ENCODE measurements around the gene UPK3A. TPM values are rescaled to one million over a fixed set of nuclear protein-coding genes. Genes with fewer than 3 reads are reported as not detected.

Gene UPK3A
- total RNA-seq, 2 donors from 2014 or later: not detected

DNA sequence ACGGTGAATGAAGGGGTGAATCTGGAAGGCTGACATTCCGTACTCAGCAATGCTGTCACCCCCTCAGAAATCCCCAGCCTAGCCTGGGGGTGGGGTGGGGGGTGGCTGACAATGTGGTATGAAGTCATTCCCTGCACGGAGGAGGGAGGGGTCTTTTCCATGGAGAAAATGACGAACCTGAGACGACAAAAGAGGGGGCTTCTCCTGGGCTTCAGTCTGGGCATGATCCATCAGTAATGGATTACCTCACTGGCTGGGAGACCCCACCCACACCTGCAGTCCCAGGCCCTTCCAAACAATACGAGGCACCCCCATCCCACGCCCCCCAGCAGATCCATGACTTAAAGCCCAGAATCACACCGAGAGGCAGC is 45.1 kb upstream of the UPK3A start:
- Histone ChIP-seq H3K4me1 (ENCODE audit: control insufficient read depth, insufficient read depth, low read length) (peaks cover 3% of the 10 kb centered on the region), H3K4me3 (ENCODE audit: low read length) (peak overlapping the region; percentile 79), H3K9me3 (ENCODE audit: control insufficient read depth, low read length) (no peaks in the 10 kb centered on the region), H3K27me3 (ENCODE audit: control insufficient read depth, insufficient read depth, low read length, poor library complexity, severe bottlenecking) (peaks cover 13% of the 10 kb centered on the region), H3K27ac (ENCODE audit: low read depth, low read length) (no peak overlapping the region), H3K36me3 (ENCODE audit: control insufficient read depth, insufficient read depth, low read length) (peaks cover 5% of the 10 kb centered on the region), H3K9ac (ENCODE audit: extremely low read depth, low read length, poor library complexity, severe bottlenecking) (no peak overlapping the region)
- Mint-ChIP-seq H3K9me3 (no peaks in the 10 kb centered on the region), H3K27me3 (ENCODE audit: insufficient read depth) (peaks cover 28% of the 10 kb centered on the region), H3K4me1 (peaks cover 11% of the 10 kb centered on the region), H3K36me3 (ENCODE audit: low read depth) (no peaks in the 10 kb centered on the region), H3K4me3 (peak overlapping the region; percentile 76), H3K27ac (no peak overlapping the region)
- 0 to 40% methylated on average over 1 to 8 of the region's 8 CpGs for WGBS, 2 experiments (ENCODE audit: insufficient coverage in 1 of 2, insufficient read length in 1 of 2)
- no peak for TF ChIP-seq CTCF (conservative IDR thresholded peaks at IDR 0.05)
- DNase-seq: no peak

- no peak overlapping the region for H3K27ac Mint-ChIP-seq
- H3K4me1 Mint-ChIP-seq: peaks cover 11% of the 10 kb centered on the region
- Histone ChIP-seq H3K36me3 (ENCODE audit: control insufficient read depth, insufficient read depth, low read length) (peaks cover 5% of the 10 kb centered on the region), H3K27ac (ENCODE audit: low read depth, low read length) (no peak overlapping the region), H3K9me3 (ENCODE audit: control insufficient read depth, low read length) (no peaks in the 10 kb centered on the region), H3K27me3 (ENCODE audit: control insufficient read depth, insufficient read depth, low read length, poor library complexity, severe bottlenecking) (peaks cover 13% of the 10 kb centered on the region), H3K4me1 (ENCODE audit: control insufficient read depth, insufficient read depth, low read length) (peaks cover 3% of the 10 kb centered on the region), H3K4me3 (ENCODE audit: low read length) (peak overlapping the region; percentile 79), H3K9ac (ENCODE audit: extremely low read depth, low read length, poor library complexity, severe bottlenecking) (no peak overlapping the region)
- H3K36me3 Mint-ChIP-seq (ENCODE audit: low read depth): no peaks in the 10 kb centered on the region
- H3K4me3 Mint-ChIP-seq: peak overlapping the region; percentile 76
- 2% methylated on average over 20 to 63 of the region's 73 CpGs for WGBS, 2 experiments (ENCODE audit: insufficient coverage in 1 of 2, insufficient read length in 1 of 2)
- DNase-seq: peak; percentile 71
- TF ChIP-seq CTCF (conservative IDR thresholded peaks at IDR 0.05): no peak
- peaks cover 28% of the 10 kb centered on the region for H3K27me3 Mint-ChIP-seq (ENCODE audit: insufficient read depth)
- no peaks in the 10 kb centered on the region for H3K9me3 Mint-ChIP-seq
Observed at GRCh38 chr22:45240104-45240809, 44.5 kb upstream of the UPK3A start.

DNA sequence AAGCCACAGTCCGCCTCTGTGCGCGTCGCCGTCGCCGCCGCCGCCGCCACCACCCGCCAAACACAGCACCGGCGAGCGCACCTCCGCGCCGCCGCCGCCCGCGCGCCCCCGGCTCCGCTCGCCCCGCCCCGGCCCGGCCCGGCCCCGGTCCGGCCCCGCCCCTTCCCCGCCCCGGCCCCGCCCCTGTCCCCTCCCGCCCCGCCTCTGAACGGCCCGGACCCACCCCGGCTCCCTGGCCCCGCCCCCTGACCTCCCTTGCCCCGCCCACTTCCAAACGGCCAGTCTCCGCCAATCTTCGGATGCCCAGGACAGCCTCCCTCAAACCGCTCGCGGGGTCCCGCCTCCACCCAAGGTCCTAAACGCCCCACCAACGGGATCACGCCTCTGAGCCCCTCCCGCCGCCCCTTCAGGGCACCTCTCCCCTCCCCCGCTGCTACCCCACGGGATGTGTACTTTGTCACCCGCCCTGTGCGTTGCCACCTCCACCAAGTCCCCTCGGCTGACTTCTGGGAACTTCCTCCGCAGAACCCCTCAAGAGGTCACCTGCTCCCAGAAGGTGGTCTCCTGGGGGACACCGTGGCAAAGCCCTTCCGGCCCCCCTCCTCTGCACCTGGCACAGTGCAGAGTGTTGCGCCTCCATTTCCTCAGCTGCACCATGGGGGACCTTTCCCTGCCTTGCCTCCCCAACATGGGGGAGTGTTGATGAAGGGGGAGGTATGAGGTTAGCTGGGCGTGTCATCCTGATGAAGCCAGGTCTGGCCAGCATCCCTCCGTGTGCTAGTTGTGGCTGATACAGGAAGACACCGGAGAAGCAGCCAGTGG is 43.7 kb upstream of the UPK3A start, which contains the start of gene KIAA0930:
Gene KIAA0930, minus strand, starts transcription at position 85 of the 822 bp plus-strand sequence. CDS start 191 bp downstream, outside the sequence.
- peak; percentile 96 for DNase-seq
- Mint-ChIP-seq H3K4me3 (peak within 1 kb of the TSS; percentile 76), H3K9me3 (no peaks in the 10 kb centered on the region), H3K36me3 (ENCODE audit: low read depth) (no peaks in the 10 kb centered on the region), H3K4me1 (peaks cover 11% of the 10 kb centered on the region), H3K27me3 (ENCODE audit: insufficient read depth) (peaks cover 28% of the 10 kb centered on the region), H3K27ac (no peak within 1 kb of the TSS)
- H3K9ac ChIP-seq (ENCODE audit: extremely low read depth, low read length, poor library complexity, severe bottlenecking): no peak within 1 kb of the TSS
- H3K36me3 ChIP-seq (ENCODE audit: control insufficient read depth, insufficient read depth, low read length): peaks cover 5% of the 10 kb centered on the region
- H3K4me3 ChIP-seq (ENCODE audit: low read length): peak within 1 kb of the TSS; percentile 79
- no peaks in the 10 kb centered on the region for H3K9me3 ChIP-seq (ENCODE audit: control insufficient read depth, low read length)
- H3K4me1 ChIP-seq (ENCODE audit: control insufficient read depth, insufficient read depth, low read length): peaks cover 4% of the 10 kb centered on the region
- no peak within 1 kb of the TSS for H3K27ac ChIP-seq (ENCODE audit: low read depth, low read length)
- no peak for TF ChIP-seq CTCF (conservative IDR thresholded peaks at IDR 0.05)
- WGBS, 2 experiments (ENCODE audit: insufficient coverage in 1 of 2, insufficient read length in 1 of 2): 4 to 17% methylated on average over 10 to 43 of the region's 66 CpGs
- H3K27me3 ChIP-seq (ENCODE audit: control insufficient read depth, insufficient read depth, low read length, poor library complexity, severe bottlenecking): peaks cover 13% of the 10 kb centered on the region

Data from endodermal cell (in vitro differentiated cells).